CD4-positive, alpha-beta T cell treated with Interleukin-15 for 4 hours (primary cell): ENCODE measurements around the gene CTDNEP1.

Source experiments
- DNase-seq: peaks from one replicate; pipeline ENCODE4 v3.0.0-alpha.2; 2020; ENCODE audit warnings: low spot score

Gene CTDNEP1

GRCh38 chr17:7251661-7252175, at the start of gene CTDNEP1:
Gene CTDNEP1 (minus strand): TSS chr17:7251734. CDS start chr17:7251296, 438 bp downstream.
- peak; percentile 99 for DNase-seq

GRCh38 chr17:7296189-7296861, 44.8 kb upstream of the CTDNEP1 start:
- peak; percentile 67 for DNase-seq

GRCh38 chr17:7295230-7296180, 44.0 kb upstream of the CTDNEP1 start:
- DNase-seq: no peak

- DNase-seq: peak; percentile 70
These were observed 43.1 kb upstream of the CTDNEP1 start, which contains the start of gene YBX2 for GRCh38 chr17:7294614-7295153. Gene YBX2 (minus strand): TSS chr17:7294639. CDS start chr17:7294500, 139 bp downstream.

- no peak for DNase-seq
These were observed 42.5 kb upstream of the CTDNEP1 start for GRCh38 chr17:7293816-7294613.

- no peak for DNase-seq
These were observed 41.6 kb upstream of the CTDNEP1 start for GRCh38 chr17:7293159-7293558.

GRCh38 chr17:7292729-7293128, 41.2 kb upstream of the CTDNEP1 start:
- DNase-seq: no peak

- DNase-seq: no peak
These were observed 40.7 kb upstream of the CTDNEP1 start for GRCh38 chr17:7292194-7292593.

GRCh38 chr17:7290685-7291084, 39.2 kb upstream of the CTDNEP1 start:
- no peak for DNase-seq

- DNase-seq: no peak
These were observed 38.6 kb upstream of the CTDNEP1 start for GRCh38 chr17:7290166-7290565.

GRCh38 chr17:7289256-7290032, 37.9 kb upstream of the CTDNEP1 start:
- DNase-seq: no peak

- no peak for DNase-seq
These were observed 34.1 kb upstream of the CTDNEP1 start for GRCh38 chr17:7285679-7286078.

GRCh38 chr17:7284911-7285310, 33.4 kb upstream of the CTDNEP1 start:
- no peak for DNase-seq

GRCh38 chr17:7283471-7284216, 32.1 kb upstream of the CTDNEP1 start:
- DNase-seq: no peak

GRCh38 chr17:7282752-7283321, 31.3 kb upstream of the CTDNEP1 start:
- DNase-seq: no peak

- no peak for DNase-seq
These were observed 30.6 kb upstream of the CTDNEP1 start for GRCh38 chr17:7281953-7282751.

GRCh38 chr17:7281074-7281952, 29.8 kb upstream of the CTDNEP1 start, which contains the start of gene SLC2A4:
Gene SLC2A4 (plus strand): TSS chr17:7281718. CDS start chr17:7281935, 217 bp downstream.
- DNase-seq: peak; percentile 82
